Activated T-helper 2 cell treated with anti-CD3 and anti-CD28 coated beads, Interferon-gamma antibody, Interleukin-2, Interleukin-4, amounts not matched to agents 10 μg/mL and 5 μg/mL and 100 μg/mL, durations not matched to agents 14 hours and 24 hours and 36 hours (primary cell): ENCODE measurements around the gene SPDYE1. TPM values are rescaled to one million over a fixed set of nuclear protein-coding genes. Genes with fewer than 3 reads are reported as not detected.

Experiments used
- DNase-seq: peaks from one replicate; pipeline ENCODE4 v3.0.0; 2021; ENCODE audit warnings: low spot score
- H3K27ac Mint-ChIP-seq: one replicate; pipeline ENCODE4 v1.8.0; 2021; ENCODE audit warnings: mixed read lengths
- H3K27me3 Mint-ChIP-seq: one replicate; pipeline ENCODE4 v1.8.0; 2021; ENCODE audit warnings: low read depth, mixed read lengths
- H3K36me3 Mint-ChIP-seq: one replicate; pipeline ENCODE4 v1.8.0; 2021; ENCODE audit warnings: low read depth, mixed read lengths
- H3K4me1 Mint-ChIP-seq: one replicate; pipeline ENCODE4 v1.8.0; 2021; ENCODE audit warnings: low read depth, mixed read lengths
- H3K4me3 Mint-ChIP-seq: one replicate; pipeline ENCODE4 v1.8.0; 2021; ENCODE audit warnings: low read depth, mild to moderate bottlenecking, moderate library complexity, mixed read lengths
- H3K9me3 Mint-ChIP-seq: one replicate; pipeline ENCODE4 v1.8.0; 2021; ENCODE audit warnings: mixed read lengths
- intact Hi-C: fragments of 100-400 bp; cut with micrococcal nuclease; formaldehyde crosslinking; loops from one replicate; pipeline ENCODE4 v1.15.1; 2023
- total RNA-seq: library from RNA; stranded (reverse); gene quantifications from 2 replicates; pipeline ENCODE4 v1.2.3, GENCODE V29; 2022

SPDYE1 gene
- total RNA-seq, 1 donor from 2014 or later, result not detected

DNA sequence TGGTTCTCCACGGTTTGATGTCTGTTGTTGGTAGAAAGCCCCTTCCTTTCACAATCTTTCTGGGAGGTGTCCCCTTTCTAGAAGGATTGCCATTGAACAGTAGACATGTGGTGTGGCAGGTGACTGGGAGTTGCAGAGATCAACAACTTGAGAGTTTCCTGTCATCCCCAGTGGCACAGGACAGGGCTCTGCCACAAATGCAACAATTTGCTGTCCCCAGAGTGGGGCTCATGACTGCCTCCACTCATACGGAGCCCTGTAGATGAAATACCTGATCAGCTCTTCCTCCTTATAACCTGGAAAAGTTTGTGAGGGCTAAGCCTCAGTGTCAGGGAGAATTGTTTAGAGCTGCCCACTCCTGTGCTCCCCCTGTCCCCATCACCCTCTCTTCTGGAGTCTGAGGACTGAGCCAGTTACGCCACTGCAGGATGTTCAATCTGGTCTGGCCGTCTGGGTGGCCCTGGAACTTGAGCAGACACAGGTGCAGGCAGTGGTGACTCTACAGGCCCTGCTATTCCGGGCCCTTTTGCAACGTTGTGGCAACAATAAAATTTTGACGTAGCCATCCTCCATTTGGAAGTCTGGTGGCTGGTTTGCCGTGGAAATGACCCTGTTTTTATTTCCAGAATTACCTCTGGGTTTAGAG is 53.3 kb downstream of the SPDYE1 start:
- H3K36me3 Mint-ChIP-seq, result peaks cover 72% of the 10 kb centered on the region
- DNase-seq, result no peak
- H3K27ac Mint-ChIP-seq, result no peak overlapping the region
- H3K27me3 Mint-ChIP-seq, result no peaks in the 10 kb centered on the region
- H3K4me3 Mint-ChIP-seq, result no peak overlapping the region
- intact Hi-C loops, result no loop called here
- H3K4me1 Mint-ChIP-seq, result peaks cover 22% of the 10 kb centered on the region
- no peaks in the 10 kb centered on the region for H3K9me3 Mint-ChIP-seq

GRCh38 chr7:44051611-44052220 is 54.0 kb downstream of the SPDYE1 start:
- H3K4me1 Mint-ChIP-seq, result peaks cover 15% of the 10 kb centered on the region
- DNase-seq, result no peak
- no peak overlapping the region for H3K4me3 Mint-ChIP-seq
- H3K27ac Mint-ChIP-seq, result no peak overlapping the region
- no peaks in the 10 kb centered on the region for H3K27me3 Mint-ChIP-seq
- peaks cover 72% of the 10 kb centered on the region for H3K36me3 Mint-ChIP-seq
- no peaks in the 10 kb centered on the region for H3K9me3 Mint-ChIP-seq
- intact Hi-C loops, result no loop called here

GRCh38 chr7:44052771-44053365 is 55.2 kb downstream of the SPDYE1 start:
- Mint-ChIP-seq H3K9me3 (no peaks in the 10 kb centered on the region), H3K4me3 (no peak overlapping the region), H3K36me3 (peaks cover 73% of the 10 kb centered on the region), H3K4me1 (peaks cover 6% of the 10 kb centered on the region), H3K27me3 (no peaks in the 10 kb centered on the region), H3K27ac (no peak overlapping the region)
- DNase-seq, result no peak
- intact Hi-C loops, result no loop called here

GRCh38 chr7:44056681-44057080 is 59.0 kb downstream of the SPDYE1 start:
- H3K4me1 Mint-ChIP-seq, result no peaks in the 10 kb centered on the region
- H3K27me3 Mint-ChIP-seq, result no peaks in the 10 kb centered on the region
- H3K36me3 Mint-ChIP-seq, result peaks cover 71% of the 10 kb centered on the region
- H3K9me3 Mint-ChIP-seq, result no peaks in the 10 kb centered on the region
- intact Hi-C loops, result no loop called here
- DNase-seq, result no peak
- no peak overlapping the region for H3K27ac Mint-ChIP-seq
- no peak overlapping the region for H3K4me3 Mint-ChIP-seq

DNA sequence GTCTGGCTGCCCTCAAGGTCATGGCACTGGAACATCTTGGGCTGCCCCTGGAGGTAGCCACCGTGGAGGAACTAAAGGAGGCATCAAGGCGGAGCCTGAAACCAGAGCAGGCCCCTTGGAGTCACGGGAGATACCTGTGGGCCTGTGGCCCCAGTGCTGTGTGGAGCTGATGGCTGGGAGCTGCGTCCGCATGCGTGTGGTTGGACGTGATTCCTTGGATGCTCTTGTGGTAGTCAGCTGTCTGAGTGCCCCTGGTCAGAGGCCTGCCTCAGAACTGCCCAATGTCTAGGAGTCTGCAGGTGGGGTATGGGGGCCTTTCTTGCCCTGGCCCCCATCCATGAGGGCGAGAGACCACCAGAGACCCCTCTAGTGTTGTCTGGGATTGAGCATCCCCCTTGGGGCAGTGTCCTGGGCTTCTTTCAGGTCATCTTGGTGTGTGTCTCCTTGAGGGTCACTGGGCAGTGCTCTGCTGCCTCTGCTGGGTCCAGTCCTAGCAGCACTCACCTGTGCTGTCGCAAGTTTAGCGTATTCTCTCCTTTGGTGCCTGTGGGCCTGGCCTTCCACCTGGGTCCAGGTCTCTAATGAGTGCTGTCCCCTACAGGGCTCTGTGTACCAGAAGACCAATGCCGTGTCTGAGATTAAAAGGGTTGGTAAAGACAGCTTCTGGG is 59.6 kb downstream of the SPDYE1 start:
- Mint-ChIP-seq H3K4me3 (no peak overlapping the region), H3K9me3 (no peaks in the 10 kb centered on the region), H3K27ac (no peak overlapping the region), H3K36me3 (peaks cover 69% of the 10 kb centered on the region), H3K27me3 (no peaks in the 10 kb centered on the region), H3K4me1 (no peaks in the 10 kb centered on the region)
- DNase-seq, result no peak
- intact Hi-C loops, result no loop called here

- intact Hi-C loops, result no loop called here
- Mint-ChIP-seq H3K27me3 (no peaks in the 10 kb centered on the region), H3K9me3 (no peaks in the 10 kb centered on the region), H3K27ac (no peak overlapping the region), H3K4me3 (no peak overlapping the region), H3K36me3 (peaks cover 62% of the 10 kb centered on the region), H3K4me1 (no peaks in the 10 kb centered on the region)
- no peak for DNase-seq
These were observed 60.4 kb downstream of the SPDYE1 start for GRCh38 chr7:44057849-44058758.

- H3K36me3 Mint-ChIP-seq, result peaks cover 63% of the 10 kb centered on the region
- intact Hi-C loops, result no loop called here
- no peak overlapping the region for H3K27ac Mint-ChIP-seq
- H3K9me3 Mint-ChIP-seq, result no peaks in the 10 kb centered on the region
- no peak overlapping the region for H3K4me3 Mint-ChIP-seq
- H3K27me3 Mint-ChIP-seq, result no peaks in the 10 kb centered on the region
- no peaks in the 10 kb centered on the region for H3K4me1 Mint-ChIP-seq
- no peak for DNase-seq
These were observed 61.1 kb downstream of the SPDYE1 start for GRCh38 chr7:44058759-44059218.

DNA sequence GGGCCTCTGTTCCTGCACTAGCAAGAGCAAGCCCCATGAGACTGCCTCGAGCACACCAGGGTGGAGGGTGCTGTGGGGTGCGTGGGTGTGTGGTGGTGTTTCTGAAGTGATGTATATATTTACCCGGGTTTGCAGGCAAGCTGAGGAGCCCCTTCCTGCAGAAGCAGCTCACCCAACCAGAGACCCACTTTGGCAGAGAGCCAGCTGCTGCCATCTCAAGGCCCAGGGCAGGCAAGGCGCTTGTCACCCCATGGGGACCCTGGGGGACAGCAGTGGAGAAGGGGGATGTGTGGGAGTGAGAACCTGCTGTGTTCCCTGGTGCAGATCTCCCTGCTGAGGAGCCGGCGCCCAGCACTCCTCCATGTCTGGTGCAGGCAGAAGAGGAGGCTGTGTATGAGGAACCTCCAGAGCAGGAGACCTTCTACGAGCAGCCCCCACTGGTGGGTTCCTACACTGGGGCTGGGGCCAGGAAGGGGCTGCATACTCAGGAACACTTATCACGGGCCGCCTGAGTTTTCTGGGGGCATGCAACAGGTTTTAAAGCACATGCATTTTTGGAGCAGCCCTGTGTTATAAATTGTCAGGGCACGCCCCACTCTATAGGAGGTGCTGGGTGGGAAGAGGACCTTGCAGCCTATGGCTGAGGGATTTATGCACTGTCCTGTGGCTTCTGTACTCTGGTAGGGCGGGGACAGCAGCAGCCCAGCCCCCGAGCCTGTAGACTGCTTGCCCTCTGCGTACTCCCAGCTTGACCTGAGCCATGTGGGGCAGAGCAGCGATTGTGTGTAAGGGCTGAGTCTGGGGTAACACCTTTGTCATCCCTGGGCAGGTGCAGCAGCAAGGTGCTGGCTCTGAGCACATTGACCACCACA is 61.8 kb downstream of the SPDYE1 start:
- no peaks in the 10 kb centered on the region for H3K4me1 Mint-ChIP-seq
- intact Hi-C loops, result no loop called here
- H3K36me3 Mint-ChIP-seq, result peaks cover 63% of the 10 kb centered on the region
- H3K9me3 Mint-ChIP-seq, result no peaks in the 10 kb centered on the region
- peak overlapping the region; percentile 33 for H3K27ac Mint-ChIP-seq
- no peaks in the 10 kb centered on the region for H3K27me3 Mint-ChIP-seq
- DNase-seq, result no peak
- H3K4me3 Mint-ChIP-seq, result no peak overlapping the region

Other genes with a start within 250 kb of the SPDYE1 start
- gene BLVRA, start 239.2 kb upstream of the SPDYE1 start, total RNA-seq, result 30.9 and 32.2 TPM in 2 replicates
- 106 and 108 TPM in 2 replicates for gene MRPS24, start 128.4 kb upstream of the SPDYE1 start, total RNA-seq
- gene URGCP, start 91.3 kb upstream of the SPDYE1 start, total RNA-seq, result 23.7 and 27.6 TPM in 2 replicates
- gene UBE2D4, start 71.5 kb upstream of the SPDYE1 start, total RNA-seq, result 10.5 and 12.6 TPM in 2 replicates
- 131 and 143 TPM in 2 replicates for gene DBNL, start 46.8 kb downstream of the SPDYE1 start, total RNA-seq
- 0.67 and 0.73 TPM in 2 replicates for gene PGAM2, start 67.7 kb downstream of the SPDYE1 start, total RNA-seq
- 36.8 and 42.7 TPM in 2 replicates for gene POLM, start 84.6 kb downstream of the SPDYE1 start, total RNA-seq
- 36.4 and 38.7 TPM in 2 replicates for gene AEBP1, start 106.4 kb downstream of the SPDYE1 start, total RNA-seq
- 205 and 215 TPM in 2 replicates for gene POLD2, start 125.7 kb downstream of the SPDYE1 start, total RNA-seq
- not detected in 2 replicates for gene MYL7, start 143.4 kb downstream of the SPDYE1 start, total RNA-seq
- gene GCK, start 191.5 kb downstream of the SPDYE1 start, total RNA-seq, result 1.8 and 2.3 TPM in 2 replicates
- 73.1 and 76.4 TPM in 2 replicates for gene YKT6, start 203.1 kb downstream of the SPDYE1 start, total RNA-seq